ENCODE results near the gene PAF1.

PAF1 gene

DNA sequence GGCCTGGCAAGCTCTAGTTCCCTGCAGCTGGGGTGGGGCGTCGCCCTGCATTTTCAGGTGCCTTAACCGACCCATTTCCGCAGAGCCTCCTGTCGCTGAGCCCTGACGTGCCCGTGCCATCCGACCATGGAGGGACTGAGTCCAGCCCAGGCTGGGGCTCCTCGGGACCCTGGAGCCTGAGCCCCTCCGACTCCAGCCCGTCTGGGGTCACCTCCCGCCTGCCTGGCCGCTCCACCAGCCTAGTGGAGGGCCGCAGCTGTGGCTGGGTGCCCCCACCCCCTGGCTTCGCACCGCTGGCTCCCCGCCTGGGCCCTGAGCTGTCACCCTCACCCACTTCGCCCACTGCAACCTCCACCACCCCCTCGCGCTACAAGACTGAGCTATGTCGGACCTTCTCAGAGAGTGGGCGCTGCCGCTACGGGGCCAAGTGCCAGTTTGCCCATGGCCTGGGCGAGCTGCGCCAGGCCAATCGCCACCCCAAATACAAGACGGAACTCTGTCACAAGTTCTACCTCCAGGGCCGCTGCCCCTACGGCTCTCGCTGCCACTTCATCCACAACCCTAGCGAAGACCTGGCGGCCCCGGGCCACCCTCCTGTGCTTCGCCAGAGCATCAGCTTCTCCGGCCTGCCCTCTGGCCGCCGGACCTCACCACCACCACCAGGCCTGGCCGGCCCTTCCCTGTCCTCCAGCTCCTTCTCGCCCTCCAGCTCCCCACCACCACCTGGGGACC lies 16.9 kb upstream of the PAF1 start:
- DNase-seq (ENCODE audit: insufficient read length, low spot score): no peak
- no peak for TF ChIP-seq PAX5 (IDR thresholded peaks at IDR 0.05; ENCODE audit: insufficient read depth, low read length, severe bottlenecking)
- TF ChIP-seq SPI1 (IDR thresholded peaks at IDR 0.05; ENCODE audit: low read depth, low read length): no peak
- TF ChIP-seq POU2F2 (IDR thresholded peaks at IDR 0.05; ENCODE audit: low read depth, low read length): no peak
- no peak; the same call in 1 of the 2 replicates for TF ChIP-seq POLR2AphosphoS5 (IDR thresholded peaks at IDR 0.05; ENCODE audit: low read depth, low read length)
- peak; percentile 21 for TF ChIP-seq POLR2A (IDR thresholded peaks at IDR 0.05; ENCODE audit: low read depth, low read length)
- 0 out of 2 replicates have a peak, but pooled peaks have one; percentile 23 for TF ChIP-seq TAF1 (IDR thresholded peaks at IDR 0.05; ENCODE audit: low read depth, low read length)
- no peak for FAIRE-seq

DNA sequence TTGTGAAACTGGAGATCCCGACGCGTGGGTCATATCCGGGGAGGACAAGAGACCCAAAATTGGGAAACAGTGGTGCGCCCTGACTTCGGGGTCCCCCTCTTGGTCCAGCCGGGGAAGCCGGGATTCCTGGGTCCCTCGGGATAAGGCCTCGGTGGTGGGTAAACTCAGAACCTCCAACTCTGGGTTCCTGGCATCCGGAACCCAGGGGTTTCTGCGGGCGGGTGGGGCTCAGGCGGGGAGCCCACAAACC lies 16.4 kb upstream of the PAF1 start:
- FAIRE-seq (no peak), DNase-seq (ENCODE audit: insufficient read length, low spot score) (no peak)
- TF ChIP-seq POU2F2 (IDR thresholded peaks at IDR 0.05; ENCODE audit: low read depth, low read length): no peak

GRCh38 chr19:39406656-39407409 lies 15.9 kb upstream of the PAF1 start, which contains the start of gene ZFP36:
TSS of gene ZFP36 (plus strand) at chr19:39406847. CDS start at chr19:39406905, 58 bp downstream.
- FAIRE-seq: peak; percentile 91
- DNase-seq (ENCODE audit: insufficient read length, low spot score): peak; percentile 62
- TF ChIP-seq POLR2AphosphoS5 (IDR thresholded peaks at IDR 0.05; ENCODE audit: low read depth, low read length) (peak; percentile 99), SPI1 (IDR thresholded peaks at IDR 0.05; ENCODE audit: low read depth, low read length) (peak; percentile 53), PAX5 (IDR thresholded peaks at IDR 0.05; ENCODE audit: insufficient read depth, low read length, severe bottlenecking) (no peak), POLR2A (IDR thresholded peaks at IDR 0.05; ENCODE audit: low read depth, low read length) (peak; percentile 99), TAF1 (IDR thresholded peaks at IDR 0.05; ENCODE audit: low read depth, low read length) (peak; percentile 66; the same call in 1 of the 2 replicates), POU2F2 (IDR thresholded peaks at IDR 0.05; ENCODE audit: low read depth, low read length) (peak; percentile 87)

DNA sequence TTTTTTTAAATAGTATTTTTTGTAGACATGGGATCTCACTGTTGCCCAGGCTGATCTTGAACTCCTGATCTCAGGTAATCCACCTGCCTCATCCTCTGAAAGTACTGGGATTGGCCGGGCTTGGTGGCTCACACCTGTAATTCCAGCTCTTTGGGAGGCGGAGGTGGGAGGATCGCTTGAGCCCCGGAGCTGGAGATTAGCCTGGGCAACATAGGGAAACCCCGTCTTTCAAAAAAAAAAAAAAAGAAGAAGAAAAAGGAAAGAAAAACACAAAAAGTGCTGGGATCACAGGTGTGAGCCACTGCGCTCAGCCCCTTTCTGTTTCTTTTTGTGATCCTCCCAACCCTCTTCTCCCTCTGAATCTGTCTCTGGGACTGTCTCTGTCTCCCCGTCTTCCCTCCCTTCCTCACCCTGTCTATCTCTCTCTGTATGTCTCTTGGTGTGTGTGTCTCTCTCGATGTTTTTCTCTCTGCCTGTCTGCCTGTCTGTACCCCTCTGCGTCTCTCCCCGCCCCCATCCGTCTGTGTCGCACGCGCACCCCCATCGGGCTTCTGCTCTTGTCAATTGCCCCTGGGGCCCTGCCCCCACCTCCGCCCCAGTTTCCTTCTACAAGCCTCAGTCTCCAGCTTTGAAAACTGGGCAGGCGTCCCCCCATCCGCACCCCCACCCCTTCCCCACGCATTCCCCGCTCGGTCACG lies 15.2 kb upstream of the PAF1 start:
- DNase-seq (ENCODE audit: insufficient read length, low spot score) (no peak), FAIRE-seq (no peak)
- no peak for TF ChIP-seq POLR2AphosphoS5 (IDR thresholded peaks at IDR 0.05; ENCODE audit: low read depth, low read length)
- no peak for TF ChIP-seq POU2F2 (IDR thresholded peaks at IDR 0.05; ENCODE audit: low read depth, low read length)
- TF ChIP-seq SPI1 (IDR thresholded peaks at IDR 0.05; ENCODE audit: low read depth, low read length): no peak
- TF ChIP-seq POLR2A (IDR thresholded peaks at IDR 0.05; ENCODE audit: low read depth, low read length): no peak
- TF ChIP-seq PAX5 (IDR thresholded peaks at IDR 0.05; ENCODE audit: insufficient read depth, low read length, severe bottlenecking): no peak
- no peak for TF ChIP-seq TAF1 (IDR thresholded peaks at IDR 0.05; ENCODE audit: low read depth, low read length)

DNA sequence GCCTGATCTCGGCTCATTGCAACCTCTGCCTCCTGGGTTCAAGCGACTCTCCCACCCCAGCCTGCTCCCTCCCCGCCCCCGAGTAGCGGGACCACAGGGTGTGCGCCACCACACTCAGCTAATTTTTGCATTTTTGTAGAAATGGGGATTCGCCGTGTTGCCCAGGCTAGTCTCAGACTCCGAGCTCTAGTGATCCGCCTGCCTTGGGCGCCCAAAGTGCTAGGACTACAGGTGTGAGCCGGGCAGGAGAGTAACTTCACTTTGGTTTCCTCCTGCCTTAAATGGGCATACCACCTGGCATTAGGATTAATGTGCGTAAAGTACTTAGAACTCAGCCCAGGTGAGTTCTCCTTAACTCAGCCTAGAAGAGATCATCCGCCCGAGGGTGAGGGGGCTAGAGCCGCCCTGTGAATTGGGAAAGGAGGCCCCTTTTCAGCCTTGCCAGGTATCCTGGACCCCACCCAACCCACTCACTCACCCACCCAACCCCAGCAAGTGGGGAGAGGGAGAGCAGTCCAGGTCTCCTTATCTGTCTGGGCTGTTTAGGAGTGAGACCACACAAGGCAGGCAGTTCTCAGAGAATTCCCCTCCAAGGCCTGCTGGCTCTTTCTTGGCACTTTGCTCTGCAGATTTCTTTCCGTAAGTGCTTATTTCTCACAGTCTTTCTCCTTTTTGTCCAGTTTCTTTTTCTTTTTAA lies 14.5 kb upstream of the PAF1 start:
- DNase-seq (ENCODE audit: insufficient read length, low spot score) (no peak), FAIRE-seq (no peak)
- TF ChIP-seq TAF1 (IDR thresholded peaks at IDR 0.05; ENCODE audit: low read depth, low read length): no peak
- TF ChIP-seq POLR2A (IDR thresholded peaks at IDR 0.05; ENCODE audit: low read depth, low read length): no peak
- TF ChIP-seq POU2F2 (IDR thresholded peaks at IDR 0.05; ENCODE audit: low read depth, low read length): no peak
- TF ChIP-seq POLR2AphosphoS5 (IDR thresholded peaks at IDR 0.05; ENCODE audit: low read depth, low read length): no peak
- TF ChIP-seq PAX5 (IDR thresholded peaks at IDR 0.05; ENCODE audit: insufficient read depth, low read length, severe bottlenecking): no peak
- no peak for TF ChIP-seq SPI1 (IDR thresholded peaks at IDR 0.05; ENCODE audit: low read depth, low read length)

DNA sequence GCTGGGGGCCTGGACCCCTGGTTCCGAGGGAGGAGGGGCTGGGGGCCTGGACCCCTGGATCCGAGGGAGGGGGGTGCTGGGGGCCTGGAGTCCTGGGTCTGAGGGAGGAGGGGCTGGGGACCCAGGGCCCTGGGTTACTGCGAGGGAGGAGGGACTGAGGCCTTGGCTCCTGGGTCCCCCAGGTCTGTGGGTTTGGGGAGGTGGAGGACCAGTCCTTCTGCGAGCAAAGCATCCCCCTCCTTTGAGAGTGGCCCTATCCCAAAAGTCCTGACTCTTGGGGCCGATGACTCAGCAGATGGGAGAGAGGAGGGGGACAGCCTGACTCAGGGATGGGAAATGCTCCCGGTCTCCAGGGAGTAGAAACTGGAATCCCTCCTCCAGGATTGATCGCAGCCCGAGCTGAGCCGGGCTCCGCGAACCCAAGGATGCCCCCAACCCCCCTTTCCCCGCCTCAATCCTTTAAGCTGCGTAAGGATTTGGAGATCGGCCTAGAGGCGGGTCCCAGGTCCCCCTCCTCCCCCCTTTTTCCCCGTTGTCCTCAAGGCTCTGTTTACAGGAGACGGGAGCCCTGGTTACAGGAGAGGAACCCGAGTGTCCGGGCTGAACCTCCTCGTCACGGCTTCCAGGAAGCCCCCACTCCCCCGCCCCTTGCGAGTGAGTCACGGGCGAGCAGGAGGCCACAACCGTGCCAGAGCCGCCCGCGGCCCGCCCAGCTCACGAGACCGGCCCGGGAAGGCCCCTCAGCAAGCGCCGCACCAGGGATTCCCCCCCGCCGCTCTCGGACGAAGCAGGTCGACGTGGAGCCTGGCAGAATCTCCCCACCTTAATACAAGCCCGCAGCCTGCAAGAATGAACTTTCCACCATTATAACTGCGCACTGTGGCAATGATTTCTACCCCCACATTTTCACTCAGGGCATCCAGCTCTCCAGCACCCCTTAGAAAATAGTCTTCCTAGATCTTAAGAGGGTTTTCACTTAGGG lies 12.7 kb upstream of the PAF1 start:
- no peak for TF ChIP-seq SPI1 (IDR thresholded peaks at IDR 0.05; ENCODE audit: low read depth, low read length)
- peak; percentile 21 for TF ChIP-seq PAX5 (IDR thresholded peaks at IDR 0.05; ENCODE audit: insufficient read depth, low read length, severe bottlenecking)
- peak; percentile 29; the same call in 1 of the 2 replicates for TF ChIP-seq POU2F2 (IDR thresholded peaks at IDR 0.05; ENCODE audit: low read depth, low read length)
- TF ChIP-seq TAF1 (IDR thresholded peaks at IDR 0.05; ENCODE audit: low read depth, low read length): peak; percentile 35; the same call in 1 of the 2 replicates
- no peak for TF ChIP-seq POLR2A (IDR thresholded peaks at IDR 0.05; ENCODE audit: low read depth, low read length)
- TF ChIP-seq POLR2AphosphoS5 (IDR thresholded peaks at IDR 0.05; ENCODE audit: low read depth, low read length): peak; percentile 13; the same call in 1 of the 2 replicates
- DNase-seq (ENCODE audit: insufficient read length, low spot score) (peak; percentile 57), FAIRE-seq (peak; percentile 51)

- TF ChIP-seq PAX5 (IDR thresholded peaks at IDR 0.05; ENCODE audit: insufficient read depth, low read length, severe bottlenecking): no peak
- peak; percentile 30; the same call in 1 of the 2 replicates for TF ChIP-seq POLR2AphosphoS5 (IDR thresholded peaks at IDR 0.05; ENCODE audit: low read depth, low read length)
- no peak for TF ChIP-seq POLR2A (IDR thresholded peaks at IDR 0.05; ENCODE audit: low read depth, low read length)
- TF ChIP-seq TAF1 (IDR thresholded peaks at IDR 0.05; ENCODE audit: low read depth, low read length): 0 out of 2 replicates have a peak, but pooled peaks have one; percentile 3
- no peak for TF ChIP-seq SPI1 (IDR thresholded peaks at IDR 0.05; ENCODE audit: low read depth, low read length)
- TF ChIP-seq POU2F2 (IDR thresholded peaks at IDR 0.05; ENCODE audit: low read depth, low read length): peak; percentile 42; the same call in 1 of the 2 replicates
- FAIRE-seq (peak; percentile 95), DNase-seq (ENCODE audit: insufficient read length, low spot score) (peak; percentile 58)
These were observed 11.7 kb upstream of the PAF1 start for GRCh38 chr19:39402346-39403300.
